GM21528 (cell line): ENCODE data around the gene SPRED2.

ENCODE experiments used
- ATAC-seq: cut with Tn5 transposase; IDR thresholded peaks from one replicate; pipeline ENCODE4 v1.9.1; 2021; ENCODE audit warnings: mild to moderate bottlenecking, moderate library complexity; ENCODE audit not compliant: unreplicated experiment, low FRiP score

SPRED2 gene

GRCh38 chr2:65292461-65293011, 139.9 kb downstream of the SPRED2 start:
- no peak for ATAC-seq

GRCh38 chr2:65292106-65292400, 140.3 kb downstream of the SPRED2 start:
- ATAC-seq: no peak

GRCh38 chr2:65291216-65292105, 140.9 kb downstream of the SPRED2 start:
- no peak for ATAC-seq

GRCh38 chr2:65287364-65287763, 145.0 kb downstream of the SPRED2 start:
- ATAC-seq: no peak

- ATAC-seq: no peak
Measured at GRCh38 chr2:65282477-65283053, 149.8 kb downstream of the SPRED2 start.

- no peak for ATAC-seq
Measured at GRCh38 chr2:65281627-65282351, 150.6 kb downstream of the SPRED2 start.

- no peak for ATAC-seq
Measured at GRCh38 chr2:65279756-65280155, 152.6 kb downstream of the SPRED2 start.

- ATAC-seq: no peak
Measured at GRCh38 chr2:65278531-65278981, 153.8 kb downstream of the SPRED2 start.

- ATAC-seq: no peak
Measured at GRCh38 chr2:65277791-65278483, 154.5 kb downstream of the SPRED2 start.

- ATAC-seq: no peak
Measured at GRCh38 chr2:65277118-65277517, 155.3 kb downstream of the SPRED2 start.

GRCh38 chr2:65276609-65277008, 155.8 kb downstream of the SPRED2 start:
- ATAC-seq: no peak

- ATAC-seq: no peak
Measured at GRCh38 chr2:65275141-65275915, 157.1 kb downstream of the SPRED2 start.

GRCh38 chr2:65273344-65273743, 159.1 kb downstream of the SPRED2 start:
- ATAC-seq: no peak

- ATAC-seq: no peak
Measured at GRCh38 chr2:65268957-65269356, 163.4 kb downstream of the SPRED2 start.

GRCh38 chr2:65267008-65267407, 165.4 kb downstream of the SPRED2 start:
- ATAC-seq: no peak

GRCh38 chr2:65265671-65266045, 166.7 kb downstream of the SPRED2 start:
- ATAC-seq: no peak

GRCh38 chr2:65264821-65265670, 167.4 kb downstream of the SPRED2 start:
- ATAC-seq: no peak

GRCh38 chr2:65263986-65264385, 168.4 kb downstream of the SPRED2 start:
- no peak for ATAC-seq

GRCh38 chr2:65263262-65263661, 169.1 kb downstream of the SPRED2 start:
- no peak for ATAC-seq
